Progenitor cell of endocrine pancreas (in vitro differentiated cells): ENCODE measurements around the gene DNAH5. TPM values are rescaled to one million over a fixed set of nuclear protein-coding genes. Genes with fewer than 3 reads are reported as not detected.

ENCODE experiments used
- DNase-seq: peaks from one replicate; pipeline ENCODE4 v3.0.0; 2021; ENCODE audit warnings: low spot score; ENCODE audit not compliant: unreplicated experiment
- H3K27ac Mint-ChIP-seq: 2 replicates; pipeline ENCODE4 v1.8.0; 2021; ENCODE audit warnings: mild to moderate bottlenecking, moderate library complexity, mixed read lengths
- H3K27me3 Mint-ChIP-seq: 2 replicates; pipeline ENCODE4 v1.8.0; 2021; ENCODE audit warnings: mixed read lengths
- H3K36me3 Mint-ChIP-seq: 2 replicates; pipeline ENCODE4 v1.8.0; 2022; ENCODE audit warnings: mixed read lengths; ENCODE audit not compliant: insufficient read depth
- H3K4me1 Mint-ChIP-seq: 2 replicates; pipeline ENCODE4 v1.8.0; 2021; ENCODE audit warnings: low read depth, mixed read lengths
- H3K4me3 Mint-ChIP-seq: 2 replicates; pipeline ENCODE4 v1.8.0; 2021; ENCODE audit warnings: low read depth, mild to moderate bottlenecking, moderate library complexity, mixed read lengths
- H3K9me3 Mint-ChIP-seq: 2 replicates; pipeline ENCODE4 v1.8.0; 2021; ENCODE audit warnings: low read depth, mixed read lengths
- CTCF ChIP-seq: fragments of 200-600 bp; sonication (generic); IDR thresholded peaks from one replicate; pipeline ENCODE4 v1.5.0; 2021; ENCODE audit warnings: antibody characterized with exemption, mild to moderate bottlenecking; ENCODE audit not compliant: unreplicated experiment
- total RNA-seq: library from RNA; stranded (reverse); gene quantifications from 2 replicates; pipeline ENCODE4 v1.2.1, GENCODE V29; 2021

DNAH5 gene
- total RNA-seq, 1 donor from 2014 or later, result 1.4 TPM

GRCh38 chr5:13909271-13909670 lies 35.2 kb downstream of the DNAH5 start:
- no peaks in the 10 kb centered on the region for H3K27me3 Mint-ChIP-seq

GRCh38 chr5:13898569-13898968 lies 45.9 kb downstream of the DNAH5 start:
- Mint-ChIP-seq H3K36me3 (no peaks in the 10 kb centered on the region), H3K4me1 (no peaks in the 10 kb centered on the region), H3K4me3 (no peak overlapping the region), H3K27me3 (no peaks in the 10 kb centered on the region), H3K27ac (no peak overlapping the region), H3K9me3 (peaks cover 6% of the 10 kb centered on the region)
- no peak for TF ChIP-seq CTCF
- no peak for DNase-seq

More at GRCh38 chr5:13909271-13909670, 35.2 kb downstream of the DNAH5 start:
- TF ChIP-seq CTCF, result no peak
- H3K36me3 Mint-ChIP-seq, result no peaks in the 10 kb centered on the region
- DNase-seq, result no peak
- H3K9me3 Mint-ChIP-seq, result no peaks in the 10 kb centered on the region
- no peak overlapping the region for H3K4me3 Mint-ChIP-seq
- no peaks in the 10 kb centered on the region for H3K4me1 Mint-ChIP-seq
- H3K27ac Mint-ChIP-seq, result no peak overlapping the region

GRCh38 chr5:13878357-13878756 lies 66.1 kb downstream of the DNAH5 start:
- Mint-ChIP-seq H3K27ac (no peak overlapping the region), H3K9me3 (peaks cover 35% of the 10 kb centered on the region), H3K27me3 (no peaks in the 10 kb centered on the region), H3K4me3 (no peak overlapping the region), H3K4me1 (peaks cover 2% of the 10 kb centered on the region), H3K36me3 (peaks cover 9% of the 10 kb centered on the region)
- no peak for DNase-seq
- no peak for TF ChIP-seq CTCF

GRCh38 chr5:13866792-13867191 lies 77.7 kb downstream of the DNAH5 start:
- Mint-ChIP-seq H3K9me3 (no peaks in the 10 kb centered on the region), H3K27me3 (no peaks in the 10 kb centered on the region), H3K4me3 (no peak overlapping the region), H3K27ac (no peak overlapping the region), H3K4me1 (no peaks in the 10 kb centered on the region), H3K36me3 (no peaks in the 10 kb centered on the region)
- peak; percentile 70 for DNase-seq
- no peak for TF ChIP-seq CTCF

- no peak for TF ChIP-seq CTCF
- Mint-ChIP-seq H3K27me3 (no peaks in the 10 kb centered on the region), H3K36me3 (no peaks in the 10 kb centered on the region), H3K9me3 (no peaks in the 10 kb centered on the region), H3K4me1 (no peaks in the 10 kb centered on the region), H3K4me3 (no peak overlapping the region), H3K27ac (no peak overlapping the region)
- no peak for DNase-seq
Observed at GRCh38 chr5:13865312-13865711, 79.2 kb downstream of the DNAH5 start.
